ENCODE data around the gene SLC25A1.

The SLC25A1 gene

GRCh38 chr22:19180740-19181410 is 2.3 kb upstream of the SLC25A1 start:
- no peak for DNase-seq (ENCODE audit: low read depth in 2 of 2)

DNA sequence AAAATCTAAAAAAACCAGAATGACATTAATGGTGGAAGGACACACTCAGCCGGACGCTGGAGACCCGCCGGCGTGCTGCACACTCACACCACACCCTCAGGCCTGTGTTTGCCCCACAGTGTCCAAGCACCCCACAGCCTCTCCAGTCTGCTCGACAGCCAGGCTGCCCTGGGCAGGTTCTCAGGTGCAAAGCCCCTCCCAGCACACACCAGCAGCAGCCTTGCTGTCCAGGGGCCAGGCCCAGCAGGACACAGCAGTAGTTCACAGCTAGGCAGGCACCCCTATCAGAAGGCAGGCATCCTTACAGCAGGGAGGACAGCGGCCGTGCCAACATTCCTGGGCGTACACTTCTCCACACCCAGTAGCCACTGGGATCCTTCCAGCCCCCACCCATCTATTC is 1.7 kb upstream of the SLC25A1 start:
- DNase-seq (ENCODE audit: low read depth in 2 of 2) = no peak

DNA sequence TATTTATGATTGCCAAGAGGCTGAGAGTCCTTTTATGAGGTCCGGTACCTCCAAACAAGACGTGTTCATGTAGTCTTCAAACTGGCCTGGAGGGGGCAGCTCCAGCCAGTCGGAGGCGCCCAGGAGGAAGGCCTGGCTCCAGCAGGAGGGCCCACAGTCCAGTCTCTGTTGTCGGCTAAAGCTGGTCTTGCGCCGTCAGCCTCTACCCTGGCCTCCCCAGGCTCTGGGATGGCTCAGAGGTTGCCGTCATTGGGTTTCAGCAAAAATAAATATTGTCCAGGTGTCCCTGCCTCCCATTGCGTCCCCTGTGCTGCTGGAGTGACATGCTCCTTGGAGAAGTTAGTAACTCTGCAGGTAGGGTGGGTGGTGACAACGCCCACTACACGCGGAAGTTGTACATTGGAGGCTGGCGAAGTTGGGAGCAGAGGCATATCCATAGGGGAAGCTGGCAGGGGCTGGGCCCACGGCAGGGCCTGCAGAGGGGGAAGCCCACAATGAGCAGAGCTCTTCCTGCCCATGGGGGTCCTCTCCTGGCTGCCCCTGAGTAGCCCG is 1.0 kb upstream of the SLC25A1 start:
- no peak for DNase-seq (ENCODE audit: low read depth in 2 of 2)

- peak; percentile 26 to 27 for DNase-seq (ENCODE audit: low read depth in 2 of 2)
These were observed 375 bp downstream of the SLC25A1 start for GRCh38 chr22:19178065-19178656.

GRCh38 chr22:19177164-19178064 is 1.1 kb downstream of the SLC25A1 start:
- DNase-seq (ENCODE audit: low read depth in 2 of 2) = no peak

GRCh38 chr22:19176732-19177131 is 1.8 kb downstream of the SLC25A1 start:
- no peak for DNase-seq (ENCODE audit: low read depth in 2 of 2)

- no peak for DNase-seq (ENCODE audit: low read depth in 2 of 2)
These were observed 2.3 kb downstream of the SLC25A1 start for GRCh38 chr22:19176175-19176643.

- no peak for DNase-seq (ENCODE audit: low read depth in 2 of 2)
These were observed 2.8 kb downstream of the SLC25A1 start for GRCh38 chr22:19175602-19176174.

- DNase-seq (ENCODE audit: low read depth in 2 of 2) = no peak
These were observed 3.4 kb downstream of the SLC25A1 start for GRCh38 chr22:19175026-19175601.

GRCh38 chr22:19174106-19175025 is 4.2 kb downstream of the SLC25A1 start:
- no peak for DNase-seq (ENCODE audit: low read depth in 2 of 2)

DNA sequence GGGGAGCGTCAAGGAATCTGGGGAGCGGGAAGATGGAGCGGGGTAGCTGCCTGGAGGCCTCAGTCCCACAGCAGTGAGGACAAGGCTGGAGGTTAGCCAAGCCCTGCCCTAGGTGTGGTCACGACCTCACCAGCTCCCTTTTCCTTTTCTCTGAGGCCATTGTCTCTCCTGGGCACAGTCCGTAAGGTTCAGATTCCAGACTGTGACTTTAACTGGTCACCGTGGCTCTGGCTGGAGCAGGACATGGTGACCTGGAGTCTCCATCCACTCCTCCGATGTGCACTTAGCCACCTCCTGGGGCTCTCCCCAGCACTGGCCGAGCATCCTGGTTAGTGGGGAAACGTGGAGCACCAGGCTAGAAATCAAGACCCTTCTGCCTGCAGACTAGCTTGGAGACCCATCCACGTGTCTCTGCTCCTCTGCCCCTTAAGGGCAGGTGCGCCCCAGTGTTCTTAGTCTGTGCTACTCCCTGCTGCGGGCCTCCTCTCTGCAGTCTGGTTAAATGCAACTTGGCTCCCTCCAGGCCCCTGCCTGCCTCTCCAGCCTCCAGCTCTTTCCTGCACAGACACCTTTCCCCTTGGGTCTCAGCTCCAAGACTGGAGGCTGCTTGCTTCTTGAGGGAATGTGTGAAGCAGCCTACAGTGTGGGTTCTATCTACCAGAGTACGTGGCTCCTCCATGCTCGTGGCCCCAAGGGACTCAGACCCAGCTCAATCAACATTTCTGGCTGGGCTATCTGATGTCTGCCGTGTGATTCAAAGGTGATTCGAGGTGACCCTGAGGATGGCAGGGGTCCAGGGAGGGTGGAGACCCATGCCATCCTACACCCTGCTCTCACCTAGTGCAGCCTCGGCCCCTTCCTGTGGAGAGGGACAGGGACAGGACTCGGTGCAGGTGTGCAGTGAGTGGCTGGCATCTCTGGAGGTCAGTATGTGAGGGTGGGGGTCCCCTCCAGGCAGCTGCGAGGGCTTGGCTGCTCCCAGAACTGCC is 5.2 kb downstream of the SLC25A1 start:
- DNase-seq (ENCODE audit: low read depth in 2 of 2) = no peak

DNA sequence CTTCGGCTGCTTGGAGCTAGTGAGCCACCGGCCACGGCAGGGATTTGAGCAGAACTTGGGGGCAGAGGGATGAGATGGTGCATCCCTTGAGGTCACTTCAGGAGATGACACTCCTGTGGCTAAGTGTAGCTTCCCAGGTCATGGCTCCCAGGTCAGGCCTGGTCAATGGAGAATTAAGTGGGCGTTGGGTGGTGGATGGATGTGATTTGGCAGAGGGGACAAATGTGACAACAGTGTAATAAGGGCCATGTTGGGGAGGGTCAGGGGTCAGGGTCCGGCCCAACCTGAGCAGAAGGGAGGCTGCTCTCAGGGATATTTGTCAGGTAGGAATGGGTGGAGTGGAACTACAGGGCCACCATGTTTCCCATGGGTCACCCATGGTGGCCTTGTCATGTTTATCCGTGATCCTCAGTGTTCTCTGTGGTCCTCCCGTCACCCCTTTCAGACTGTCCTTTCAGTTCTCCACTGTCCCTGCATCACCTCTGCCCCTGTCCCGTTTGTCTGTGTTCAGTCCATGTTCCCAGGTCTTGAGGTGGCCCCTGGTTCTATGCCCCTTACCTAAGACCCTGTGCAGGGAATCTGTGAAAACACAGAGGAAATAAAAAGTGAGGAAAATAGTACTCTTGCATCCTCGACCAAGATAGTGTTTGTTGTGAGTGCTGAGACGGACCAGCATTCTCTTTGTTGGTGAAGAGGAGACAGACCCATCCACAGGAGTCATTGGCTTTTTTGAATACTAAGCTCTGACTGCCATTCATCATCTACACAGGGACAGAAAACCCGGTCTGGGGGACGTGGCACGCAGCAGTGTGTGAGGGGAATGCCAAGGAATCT is 6.1 kb downstream of the SLC25A1 start:
- DNase-seq (ENCODE audit: low read depth in 2 of 2) = no peak

GRCh38 chr22:19169947-19170318 is 8.6 kb downstream of the SLC25A1 start:
- DNase-seq (ENCODE audit: low read depth in 2 of 2) = no peak

DNA sequence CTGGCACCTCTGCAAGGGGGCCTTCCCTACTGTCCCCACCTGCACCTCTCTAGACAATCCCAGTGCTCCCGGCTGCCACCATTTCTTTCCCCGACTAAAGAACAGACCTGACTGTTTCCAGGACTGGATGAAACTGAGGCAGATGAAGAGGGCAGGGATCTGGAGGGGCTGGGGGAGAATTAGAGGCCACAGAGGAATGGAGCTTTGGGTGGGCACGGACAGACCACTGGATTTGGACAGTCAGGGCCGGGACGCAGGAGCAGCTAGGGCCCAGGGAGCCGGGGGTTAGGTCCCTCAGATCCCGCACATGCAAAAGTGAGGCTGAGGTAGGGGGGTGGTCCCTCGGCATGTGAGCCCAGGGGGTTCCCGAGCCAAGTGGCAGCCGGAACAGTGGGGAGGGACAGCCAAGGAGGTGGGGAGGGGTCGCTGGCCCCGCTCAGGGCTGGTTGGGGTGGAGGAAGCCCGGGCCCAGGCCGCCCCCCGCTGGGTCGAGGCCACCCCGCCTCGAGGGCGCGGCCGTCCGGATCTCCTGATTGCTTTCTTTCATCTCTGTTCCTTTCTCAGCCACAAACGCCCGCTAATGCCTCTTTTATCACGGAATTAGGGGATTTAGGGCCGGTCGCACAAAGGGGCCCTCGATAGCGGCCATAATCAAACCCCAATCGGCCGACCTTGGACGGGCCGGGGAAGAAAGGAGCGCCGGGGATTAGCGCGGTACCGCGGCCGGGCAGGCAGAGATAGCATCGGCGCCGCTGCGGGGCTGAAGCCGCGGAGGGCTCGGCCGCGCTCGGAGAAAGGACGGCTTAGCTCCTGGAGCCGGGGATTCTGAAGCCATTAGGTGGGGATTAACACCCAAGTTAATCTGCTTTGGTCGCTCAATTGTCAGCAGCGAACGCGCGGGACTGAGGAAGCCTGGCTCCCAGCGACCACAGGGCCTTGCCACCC is 9.3 kb downstream of the SLC25A1 start:
- DNase-seq (ENCODE audit: low read depth in 2 of 2) = no peak

- no peak for DNase-seq (ENCODE audit: low read depth in 2 of 2)
These were observed 10.2 kb downstream of the SLC25A1 start for GRCh38 chr22:19168088-19168890.

- DNase-seq (ENCODE audit: low read depth in 2 of 2) = no peak
These were observed 11.2 kb downstream of the SLC25A1 start for GRCh38 chr22:19167106-19167869.
